ENCODE data around the gene PCDHA5.

DNA sequence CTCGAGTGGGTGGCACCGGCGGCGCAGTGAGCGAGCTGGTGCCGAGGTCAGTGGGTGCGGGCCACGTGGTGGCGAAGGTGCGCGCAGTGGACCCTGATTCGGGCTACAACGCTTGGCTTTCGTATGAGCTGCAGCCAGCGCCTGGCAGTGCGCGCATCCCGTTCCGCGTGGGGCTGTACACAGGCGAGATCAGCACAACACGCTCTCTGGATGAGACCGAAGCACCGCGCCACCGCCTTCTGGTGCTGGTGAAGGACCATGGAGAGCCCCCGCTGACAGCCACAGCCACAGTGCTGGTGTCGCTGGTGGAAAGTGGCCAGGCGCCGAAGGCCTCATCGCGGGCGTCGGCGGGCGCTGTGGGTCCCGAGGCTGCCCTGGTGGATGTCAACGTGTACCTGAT is 2.1 kb downstream of the PCDHA5 start:
- TF ChIP-seq CTCF (IDR thresholded peaks at IDR 0.05) (no peak), POLR2A (IDR thresholded peaks at IDR 0.05) (no peak)
